GM19193 (cell line): ENCODE results near the gene PIEZO2.

ENCODE experiments used
- POLR2A ChIP-seq: IDR thresholded peaks from 4 replicates; pipeline ENCODE4 v1.6.1; 2011; ENCODE audit not compliant: insufficient read depth, insufficient read length; ENCODE audit errors: extremely low read depth

PIEZO2 gene

DNA sequence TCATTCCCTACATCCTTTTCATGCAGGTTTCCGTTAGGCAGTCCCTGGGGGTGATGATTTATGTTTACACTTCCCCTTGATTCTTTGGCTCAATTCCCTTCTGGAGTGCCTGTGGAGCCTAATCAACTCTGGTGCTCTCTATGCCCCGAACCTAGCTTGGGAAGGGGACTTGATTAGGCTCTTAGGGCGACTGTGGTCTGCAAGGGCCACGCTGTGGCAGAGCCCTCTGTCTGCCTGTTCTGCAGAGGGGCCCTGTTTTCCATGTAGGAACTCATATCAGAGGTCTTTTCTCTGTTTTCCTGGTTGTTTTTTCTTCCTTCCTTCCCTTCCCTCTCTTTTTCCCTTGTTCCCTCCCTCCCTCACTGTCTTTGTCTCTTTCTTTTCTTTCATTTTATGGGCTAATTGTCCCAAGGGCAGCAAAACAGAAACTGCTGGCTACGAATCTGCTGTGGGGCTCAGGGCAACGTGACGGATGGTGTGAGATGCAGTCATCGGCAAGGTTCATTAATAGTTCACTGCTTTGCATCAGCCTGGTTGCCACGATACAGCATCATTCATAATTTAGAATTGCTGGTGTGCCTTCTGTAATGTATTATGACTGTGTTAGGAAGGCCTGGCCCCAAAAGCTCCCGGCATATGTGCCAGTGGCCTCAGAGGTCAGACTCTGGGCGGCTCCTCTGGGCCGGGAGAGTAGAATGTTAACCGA lies 489.0 kb downstream of the PIEZO2 start:
- TF ChIP-seq POLR2A: no peak

DNA sequence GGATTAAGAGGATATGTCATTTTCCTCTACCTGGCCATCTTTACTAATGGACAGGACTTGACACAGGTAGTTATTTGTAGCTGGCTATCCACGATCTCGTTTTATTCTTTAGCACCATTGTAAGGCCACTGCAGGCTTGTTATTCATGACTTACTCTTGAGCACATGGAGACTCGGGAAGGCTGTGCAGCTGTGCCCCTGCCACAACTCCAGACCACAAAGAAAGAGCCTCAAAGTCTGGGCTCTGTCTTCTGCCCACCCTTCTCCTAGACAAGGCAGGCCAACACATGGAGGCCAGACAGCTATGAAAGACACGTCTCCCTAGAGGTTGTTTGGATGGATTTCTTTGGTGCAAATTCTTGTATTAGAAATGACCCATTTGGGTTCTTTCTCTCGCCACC lies 489.8 kb downstream of the PIEZO2 start:
- TF ChIP-seq POLR2A: no peak

- no peak for TF ChIP-seq POLR2A
These were observed 490.4 kb downstream of the PIEZO2 start for GRCh38 chr18:10659000-10659399.
